ENCODE results near the gene KLHL29.

KLHL29 gene

DNA sequence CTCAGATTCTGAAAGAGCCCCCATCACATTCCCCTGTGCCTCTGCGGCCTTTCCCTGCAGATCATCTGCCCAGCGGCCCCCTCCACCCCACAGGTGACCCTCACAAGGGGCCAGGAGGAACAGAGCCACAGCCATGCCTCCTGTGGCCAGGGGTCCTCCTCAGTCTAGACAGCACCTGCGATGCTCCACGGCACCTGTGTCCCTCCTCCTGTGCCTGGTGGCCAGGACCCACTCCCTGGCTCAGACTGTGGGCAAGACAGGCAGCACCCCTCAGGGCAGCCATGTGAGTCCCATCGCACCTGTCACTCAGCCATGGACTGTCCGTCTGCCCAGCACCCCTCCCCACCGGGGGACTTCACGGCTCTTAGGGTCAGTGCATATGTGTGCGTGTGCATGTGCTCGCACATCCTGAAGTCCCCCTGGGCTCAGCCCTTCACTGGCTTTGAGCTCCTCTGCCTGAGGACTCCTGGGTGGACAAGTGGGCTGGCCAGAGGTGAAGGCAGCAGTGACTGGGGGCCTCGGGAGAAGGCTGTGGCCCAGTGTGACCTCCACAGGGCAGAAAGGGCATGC lies 304.2 kb downstream of the KLHL29 start:
- no peak for DNase-seq

DNA sequence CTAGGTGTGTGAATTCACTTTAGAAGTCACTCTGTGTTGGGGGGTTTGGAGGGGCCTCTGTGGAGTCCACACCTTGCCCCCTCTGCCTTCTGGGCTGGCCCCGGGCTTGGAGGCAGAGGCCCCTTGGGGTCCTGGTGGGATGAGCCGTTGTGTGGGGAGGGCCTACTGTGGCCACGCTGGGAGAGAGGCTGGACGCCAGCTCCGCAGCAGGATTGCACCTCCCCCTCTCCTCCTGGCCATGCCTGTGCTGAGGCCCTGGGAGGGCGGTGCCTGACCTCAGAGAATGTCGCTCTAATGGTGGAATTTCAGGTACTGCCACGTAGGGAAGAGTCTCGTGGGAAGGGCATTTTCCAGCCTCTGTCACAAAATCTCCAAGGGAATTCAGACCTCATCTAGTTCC lies 304.9 kb downstream of the KLHL29 start:
- no peak for DNase-seq

DNA sequence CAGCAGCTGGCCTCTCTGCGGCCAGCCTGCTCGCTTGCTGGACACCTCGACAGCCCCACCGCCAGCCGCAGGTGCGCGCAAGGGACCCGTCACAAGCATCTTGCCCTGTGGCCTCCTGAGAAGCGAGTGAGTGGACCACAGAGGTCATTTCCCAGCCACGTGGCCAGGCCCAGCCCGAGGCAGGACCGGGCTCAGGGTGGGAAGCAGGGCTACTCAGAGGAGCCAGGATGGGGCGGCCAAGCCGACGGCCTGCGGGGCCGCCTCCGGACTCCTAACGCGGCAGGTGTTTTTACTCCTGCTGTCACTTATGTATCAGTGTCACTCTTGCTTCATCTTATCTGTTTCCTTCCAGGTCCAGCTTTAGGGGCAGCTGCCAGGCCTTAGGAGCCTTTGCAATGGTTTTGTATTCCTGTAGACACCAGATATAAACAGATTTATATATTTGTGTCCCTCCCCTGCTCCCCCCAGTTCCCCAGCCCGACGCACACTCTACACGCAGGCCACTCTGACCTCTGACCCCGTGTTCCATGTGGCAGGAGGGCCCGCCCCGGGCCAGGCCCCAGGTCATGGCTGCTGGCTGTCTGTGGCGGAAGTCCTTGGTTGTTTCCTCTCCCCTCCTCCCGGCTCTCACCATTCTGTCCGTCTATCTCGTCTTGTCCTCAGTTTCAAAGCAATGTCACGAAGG lies 305.6 kb downstream of the KLHL29 start:
- no peak for DNase-seq

DNA sequence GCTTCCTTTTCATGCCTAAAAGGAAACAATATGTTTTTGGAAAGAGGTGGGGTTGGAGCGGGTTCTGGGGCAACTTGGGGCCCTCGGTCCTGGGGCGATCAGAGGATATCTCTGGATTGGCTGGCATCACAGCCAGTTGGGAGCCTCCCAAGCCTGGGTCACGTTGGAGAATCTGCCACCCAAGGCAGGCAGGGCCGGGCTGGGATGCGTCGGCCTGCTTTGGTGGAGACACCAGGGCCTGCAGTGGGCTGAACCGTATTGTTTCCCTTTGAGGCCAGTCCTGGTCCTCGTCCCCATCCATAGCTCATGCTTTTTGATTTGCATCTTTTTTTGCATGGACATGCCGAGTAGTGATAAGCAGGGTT lies 306.1 kb downstream of the KLHL29 start:
- DNase-seq, result no peak

DNA sequence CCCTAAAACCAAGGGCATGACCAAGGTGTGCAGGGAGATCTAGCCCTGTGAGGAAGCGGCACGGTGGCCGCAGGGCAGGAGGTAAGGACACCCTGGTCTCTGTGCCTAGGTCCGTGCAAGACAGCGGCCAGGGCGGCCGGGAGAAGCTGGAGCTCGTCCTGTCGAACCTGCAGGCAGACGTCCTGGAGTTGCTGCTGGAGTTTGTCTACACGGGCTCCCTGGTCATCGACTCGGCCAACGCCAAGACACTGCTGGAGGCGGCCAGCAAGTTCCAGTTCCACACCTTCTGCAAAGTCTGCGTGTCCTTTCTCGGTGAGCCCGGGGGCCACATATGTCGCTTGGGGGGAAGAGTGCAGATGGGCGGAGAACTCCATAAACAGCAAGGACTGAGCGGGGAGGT lies 306.6 kb downstream of the KLHL29 start:
- DNase-seq, result no peak

DNA sequence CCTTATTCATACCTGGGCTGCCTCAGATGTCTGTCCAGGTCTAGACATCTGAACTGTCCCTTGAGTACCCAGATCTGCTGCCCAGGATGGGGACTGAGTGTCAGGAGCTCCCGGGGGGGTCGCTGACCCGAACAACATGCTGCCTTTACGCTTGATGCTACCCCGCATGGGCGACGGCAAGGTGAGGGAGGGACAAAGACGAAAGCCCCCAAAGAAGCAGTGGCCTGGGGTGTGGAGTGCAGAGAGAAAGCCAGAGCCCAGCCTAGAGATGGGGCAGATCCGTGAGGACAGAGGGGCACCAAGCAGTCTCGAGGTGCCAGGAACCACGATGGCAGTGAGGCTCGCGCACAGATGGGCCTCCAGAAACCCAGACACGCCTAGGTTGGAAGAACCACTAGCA lies 307.3 kb downstream of the KLHL29 start:
- DNase-seq, result no peak

DNA sequence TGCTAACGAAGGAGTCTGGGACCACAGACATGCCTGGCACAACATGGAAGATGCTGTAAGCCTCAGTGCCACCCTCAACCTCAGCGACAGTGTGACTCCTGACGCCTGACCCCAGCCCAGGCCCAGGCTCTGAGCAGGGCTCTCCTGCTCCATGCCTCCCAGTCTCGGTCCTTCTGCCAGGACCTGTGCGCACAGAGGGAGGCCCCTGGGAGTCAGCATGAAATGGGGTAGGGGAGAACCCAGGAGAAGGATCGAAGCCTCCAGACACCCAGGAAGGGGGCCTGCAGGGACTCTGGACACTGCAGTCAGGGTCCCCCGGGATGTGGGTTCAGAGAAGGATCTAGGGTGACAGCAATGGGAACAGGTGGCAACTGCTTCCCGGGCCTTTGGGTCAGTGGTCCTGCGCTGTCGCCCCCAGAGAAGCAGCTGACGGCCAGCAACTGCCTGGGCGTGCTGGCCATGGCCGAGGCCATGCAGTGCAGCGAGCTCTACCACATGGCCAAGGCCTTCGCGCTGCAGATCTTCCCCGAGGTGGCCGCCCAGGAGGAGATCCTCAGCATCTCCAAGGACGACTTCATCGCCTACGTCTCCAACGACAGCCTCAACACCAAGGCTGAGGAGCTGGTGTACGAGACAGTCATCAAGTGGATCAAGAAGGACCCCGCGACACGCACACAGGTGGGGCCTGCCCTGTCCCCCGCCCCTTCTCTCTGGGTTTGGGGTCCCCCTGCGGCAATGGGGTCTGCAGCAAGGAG lies 308.0 kb downstream of the KLHL29 start:
- DNase-seq, result no peak

DNA sequence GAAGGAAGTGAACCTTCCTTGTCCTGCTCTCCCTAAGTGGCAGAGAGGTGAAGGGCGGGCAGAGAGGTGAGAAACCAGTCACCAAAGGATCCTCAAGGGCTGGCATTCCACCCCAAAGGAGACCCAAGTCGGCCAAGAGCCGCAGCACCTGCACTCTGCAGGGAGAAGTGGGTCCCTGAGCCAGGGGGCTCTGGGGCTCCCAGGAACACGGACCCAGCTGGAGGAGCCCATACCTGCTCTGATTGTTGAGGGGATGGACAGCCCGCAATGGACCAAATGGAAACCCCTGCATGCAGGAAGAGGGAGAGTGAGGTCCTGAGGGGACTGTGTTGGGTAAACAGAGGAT lies 308.6 kb downstream of the KLHL29 start:
- DNase-seq, result no peak

DNA sequence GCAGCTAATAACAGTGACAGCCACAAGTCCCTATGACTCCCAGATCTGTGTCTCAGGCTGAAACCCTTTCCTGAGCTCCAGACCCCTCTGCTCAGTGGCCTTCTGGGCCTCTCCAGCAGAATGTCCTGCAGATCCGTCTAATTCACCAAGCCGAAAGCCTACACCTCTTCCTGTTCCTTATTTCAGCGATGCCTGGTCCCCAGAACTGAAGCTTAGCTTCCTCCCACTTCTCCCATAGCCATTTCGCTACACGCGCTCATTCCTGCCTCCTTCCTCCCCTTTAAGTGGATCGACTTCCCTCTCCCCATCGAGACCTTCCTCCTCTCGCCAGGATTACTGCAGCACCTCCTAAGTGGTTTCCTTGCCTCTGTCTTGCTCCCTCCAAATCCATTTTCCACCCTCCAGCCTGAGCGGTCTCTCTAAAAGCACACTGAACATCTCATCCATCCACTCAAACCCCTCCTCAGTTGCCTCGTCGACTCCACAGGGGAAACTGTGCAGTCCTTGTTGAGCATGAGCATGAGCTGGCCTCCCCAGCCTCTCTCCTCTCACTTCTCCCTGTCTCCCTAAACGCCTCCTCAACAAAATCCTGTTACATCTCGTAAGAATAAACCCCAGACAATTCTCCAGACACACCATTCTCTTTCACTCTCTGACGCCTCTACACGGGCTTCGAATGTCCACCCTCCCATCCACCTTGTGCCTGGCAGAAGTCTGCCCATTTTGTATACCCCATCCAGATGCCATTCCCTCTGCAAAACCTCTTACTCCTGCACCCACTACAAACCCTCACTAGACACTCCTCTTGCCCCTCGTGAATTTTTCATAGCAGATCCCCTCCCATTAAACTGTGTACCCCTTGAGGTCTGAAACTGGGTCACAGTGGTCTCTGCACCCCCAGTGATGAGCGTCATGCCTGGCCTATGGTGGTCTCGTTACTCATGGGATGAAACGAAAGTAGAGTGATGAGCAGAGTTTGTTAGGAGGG lies 309.4 kb downstream of the KLHL29 start:
- no peak for DNase-seq

DNA sequence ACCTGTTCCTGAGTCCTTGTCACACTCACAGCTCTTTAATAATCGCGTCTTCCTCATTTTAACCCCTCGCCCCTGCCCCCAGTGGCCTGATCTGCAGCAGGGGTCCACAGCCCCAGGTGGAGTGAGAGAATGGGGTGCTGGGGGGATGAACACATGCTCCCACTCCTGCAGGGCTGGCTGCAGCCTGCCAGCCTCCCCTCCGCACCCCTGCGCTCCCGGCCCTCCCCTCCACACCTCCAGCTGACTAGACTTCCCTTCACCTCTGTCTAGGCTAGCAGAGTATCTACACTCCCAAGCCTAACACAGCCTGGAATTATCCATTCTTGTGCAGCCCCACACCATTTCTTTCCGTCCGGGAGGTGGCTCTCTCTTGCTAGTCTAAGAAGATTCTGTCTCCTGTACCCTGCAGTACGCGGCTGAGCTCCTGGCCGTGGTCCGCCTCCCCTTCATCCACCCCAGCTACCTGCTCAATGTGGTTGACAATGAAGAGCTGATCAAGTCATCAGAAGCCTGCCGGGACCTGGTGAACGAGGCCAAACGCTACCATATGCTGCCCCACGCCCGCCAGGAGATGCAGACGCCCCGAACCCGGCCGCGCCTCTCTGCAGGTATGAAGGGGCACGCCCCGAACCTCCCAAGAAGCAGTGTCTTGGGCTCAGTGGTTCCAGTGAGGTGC lies 310.4 kb downstream of the KLHL29 start:
- DNase-seq, result no peak

DNA sequence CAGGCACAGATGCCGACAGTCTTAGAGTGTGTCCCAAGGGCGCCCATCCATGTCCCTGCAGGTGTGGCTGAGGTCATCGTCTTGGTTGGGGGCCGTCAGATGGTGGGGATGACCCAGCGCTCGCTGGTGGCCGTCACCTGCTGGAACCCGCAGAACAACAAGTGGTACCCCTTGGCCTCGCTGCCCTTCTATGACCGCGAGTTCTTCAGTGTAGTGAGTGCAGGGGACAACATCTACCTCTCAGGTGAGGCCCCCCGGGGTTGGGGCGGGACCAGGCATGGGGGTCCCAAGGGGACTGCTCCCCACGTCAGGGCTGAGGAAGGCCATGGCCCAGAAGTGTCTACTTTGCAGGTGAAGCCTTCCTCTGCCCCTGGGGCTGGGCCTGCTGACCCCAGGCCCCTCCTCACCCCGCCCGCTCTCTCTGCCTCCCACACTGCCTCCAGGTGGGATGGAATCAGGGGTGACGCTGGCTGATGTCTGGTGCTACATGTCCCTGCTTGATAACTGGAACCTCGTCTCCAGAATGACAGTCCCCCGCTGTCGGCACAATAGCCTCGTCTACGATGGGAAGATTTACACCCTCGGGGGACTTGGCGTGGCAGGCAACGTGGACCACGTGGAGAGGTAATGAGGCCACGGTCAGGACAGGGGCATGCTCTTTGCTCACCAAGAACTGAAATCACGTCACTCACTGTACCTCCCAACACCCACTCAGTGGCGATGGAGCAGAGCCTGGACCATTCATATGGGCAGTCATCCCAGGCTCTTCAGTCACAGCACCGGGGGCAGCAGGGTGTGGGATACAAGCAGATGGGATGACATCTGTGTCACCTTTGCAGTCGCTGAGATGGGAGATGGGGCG lies 311.1 kb downstream of the KLHL29 start:
- DNase-seq, result no peak

DNA sequence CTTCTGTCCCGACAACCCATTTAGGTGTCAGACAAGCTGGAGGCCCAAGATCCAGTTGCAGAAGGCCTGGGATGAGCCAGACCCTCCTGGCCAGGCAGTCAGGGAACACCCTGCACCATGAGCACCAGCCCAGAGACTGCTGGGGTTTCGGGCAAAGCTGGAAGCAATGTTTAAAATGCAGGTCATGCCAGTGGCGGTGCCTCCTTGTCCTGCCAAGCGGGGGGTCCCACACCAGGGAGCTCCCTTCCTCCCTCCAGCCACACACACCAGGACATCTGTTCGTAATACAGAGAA lies 311.7 kb downstream of the KLHL29 start:
- no peak for DNase-seq

DNA sequence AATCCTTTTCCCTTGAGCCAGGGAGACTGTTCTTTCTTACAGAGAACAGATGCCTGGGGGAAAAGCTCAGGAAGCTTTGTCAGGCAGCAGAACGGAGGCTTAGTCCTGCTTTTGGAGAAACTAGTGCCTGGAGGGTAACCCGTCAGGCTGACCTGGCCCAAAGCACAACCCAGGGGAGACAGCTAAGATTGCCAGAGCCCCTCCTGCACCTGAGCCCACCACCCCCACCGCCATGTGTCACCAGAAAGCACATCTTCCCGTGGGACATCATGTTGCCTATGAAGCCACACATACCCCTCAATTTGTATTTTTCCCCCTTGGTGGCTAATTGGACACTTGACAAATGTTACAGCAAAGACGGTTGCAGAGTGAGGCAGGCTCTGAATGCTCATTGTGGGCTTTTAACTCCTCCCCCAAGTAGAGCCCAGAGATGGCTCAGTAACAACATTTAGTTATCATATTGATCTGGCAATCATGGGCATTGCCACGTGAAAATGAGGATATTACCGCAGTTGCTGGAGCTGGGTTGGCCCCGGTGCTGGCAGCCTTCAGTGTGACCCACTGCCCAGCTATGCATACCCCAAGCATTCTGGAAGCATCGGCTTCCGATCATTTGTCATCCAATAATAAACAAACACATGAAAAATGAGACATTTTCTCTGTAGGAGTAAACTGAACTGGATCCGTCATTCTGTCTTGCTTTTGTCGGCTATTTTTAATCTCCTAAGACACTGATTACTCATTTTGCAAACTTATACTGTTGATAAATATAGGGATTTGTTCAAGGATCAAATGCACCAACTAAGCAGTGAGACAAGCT lies 312.5 kb downstream of the KLHL29 start:
- DNase-seq, result peak; percentile 9

DNA sequence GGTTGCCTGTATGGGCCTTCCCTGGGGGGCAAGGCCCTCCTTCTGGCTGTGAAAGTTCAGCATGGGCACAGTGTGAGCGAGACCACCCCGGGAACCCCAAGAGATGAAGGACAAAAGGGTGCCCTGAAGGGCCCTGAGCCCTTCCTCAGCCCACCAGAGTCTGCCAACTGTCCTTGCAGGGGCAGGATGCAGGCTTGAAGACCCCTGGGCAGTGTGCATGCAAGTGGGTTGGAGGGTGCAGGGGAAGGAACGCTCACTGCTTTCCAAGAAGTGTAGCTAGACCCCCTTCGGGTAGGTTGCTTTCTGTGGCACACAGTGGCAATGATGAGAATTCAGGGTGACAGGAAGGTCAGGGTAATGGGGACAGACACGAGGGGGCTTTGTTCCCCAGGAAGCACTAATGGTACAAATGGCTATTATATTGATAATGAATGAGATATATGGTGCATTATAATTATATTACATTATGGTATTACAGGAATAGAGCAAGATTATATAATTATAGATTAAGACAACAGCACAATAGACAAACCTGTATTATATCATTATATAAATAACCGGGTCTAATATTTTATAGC lies 313.2 kb downstream of the KLHL29 start:
- no peak for DNase-seq

DNA sequence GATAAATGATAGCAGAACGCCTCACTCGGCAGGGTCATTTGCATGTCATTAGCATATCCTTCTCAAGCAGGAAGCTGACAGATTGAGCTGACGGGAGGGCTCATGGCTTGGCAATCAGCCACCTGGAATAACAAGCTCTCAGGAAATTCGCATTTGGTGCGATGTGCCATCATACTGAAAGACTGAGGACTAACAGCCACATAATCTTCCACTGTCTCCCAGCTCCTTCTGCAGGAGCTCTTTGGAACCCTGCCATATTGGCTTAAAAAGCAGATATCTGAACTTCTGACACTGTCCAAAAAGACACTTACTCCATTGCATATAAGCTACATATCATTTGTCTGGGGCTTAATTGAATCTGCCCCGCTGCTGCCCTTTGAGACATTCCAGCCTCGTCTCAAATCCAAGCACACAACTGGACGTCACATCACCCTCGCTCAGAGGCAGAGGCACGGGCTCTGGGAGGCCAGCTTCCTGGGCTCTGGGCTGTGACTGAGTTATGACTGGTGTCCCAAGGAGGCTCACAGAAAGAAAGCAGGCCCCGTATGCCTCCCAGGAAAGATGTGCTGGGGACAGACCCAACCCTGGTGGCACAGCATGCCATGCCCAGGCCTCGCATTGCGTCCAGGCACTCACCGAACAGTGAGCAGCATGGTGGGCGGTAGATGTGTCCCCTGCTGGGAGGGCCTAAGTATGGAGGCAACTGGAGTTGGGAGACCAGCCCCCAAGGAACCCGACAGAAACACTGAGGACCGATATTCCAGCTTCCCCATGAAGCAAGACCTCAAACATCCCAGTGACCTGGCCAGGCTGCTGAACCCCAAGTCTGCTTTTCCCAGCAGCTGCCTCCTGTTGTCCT lies 314.0 kb downstream of the KLHL29 start:
- DNase-seq, result no peak

DNA sequence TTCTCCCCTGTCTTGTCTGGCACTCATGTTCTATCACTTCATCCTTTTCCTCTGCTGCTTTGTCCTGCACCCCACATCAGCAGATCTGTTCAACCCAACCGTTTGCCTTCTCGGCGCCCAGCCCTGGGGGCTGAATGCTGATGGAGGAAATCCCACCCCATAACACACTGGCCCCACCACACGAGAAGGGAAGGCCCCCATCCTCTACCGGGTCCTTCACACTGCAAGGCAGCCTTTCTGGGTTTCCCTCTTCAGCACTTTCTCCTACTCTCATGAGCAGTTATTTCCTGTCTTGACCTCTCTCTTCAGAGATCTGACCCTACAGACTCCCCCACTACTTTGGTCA lies 314.6 kb downstream of the KLHL29 start:
- no peak for DNase-seq

DNA sequence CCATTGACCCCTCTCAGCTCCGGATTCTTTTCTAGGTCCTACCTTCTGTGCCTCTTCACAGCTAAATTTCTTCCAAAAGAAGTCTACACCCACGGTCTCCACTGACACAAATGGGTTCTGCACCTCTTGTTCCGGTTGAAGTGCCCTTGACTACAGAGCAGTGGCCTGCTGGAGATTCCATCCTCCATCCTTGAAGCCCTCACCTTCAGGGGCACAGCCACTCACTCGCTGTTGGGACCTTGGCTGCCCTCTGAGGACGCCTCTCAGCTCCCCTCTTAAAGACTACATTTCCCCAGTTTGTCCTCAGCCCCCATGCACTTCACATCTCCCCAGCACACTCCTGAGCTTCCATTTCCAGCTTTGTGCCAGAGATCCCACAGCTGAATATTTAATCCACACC lies 315.6 kb downstream of the KLHL29 start:
- DNase-seq, result no peak

DNA sequence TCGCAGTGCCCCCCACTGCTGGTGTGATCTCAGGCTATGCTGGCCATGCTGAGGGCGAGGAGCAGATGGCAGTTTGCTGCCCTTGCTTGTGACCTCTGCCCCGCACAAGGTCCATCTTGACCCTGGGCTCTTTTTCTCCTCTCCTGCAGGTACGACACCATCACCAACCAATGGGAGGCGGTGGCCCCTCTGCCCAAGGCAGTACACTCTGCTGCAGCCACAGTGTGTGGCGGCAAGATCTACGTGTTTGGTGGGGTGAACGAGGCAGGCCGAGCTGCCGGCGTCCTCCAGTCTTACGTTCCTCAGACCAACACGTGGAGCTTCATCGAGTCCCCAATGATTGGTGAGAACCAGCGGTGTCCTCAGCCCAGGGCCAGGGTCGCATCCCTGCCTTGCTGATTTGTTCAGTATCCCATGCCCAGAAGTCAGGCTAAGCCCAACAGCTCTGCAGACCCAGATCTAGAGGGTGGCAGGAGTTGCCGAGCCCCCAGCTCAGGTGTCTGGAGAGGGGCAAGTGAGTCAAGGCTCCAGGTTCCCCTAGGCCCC lies 318.1 kb downstream of the KLHL29 start:
- DNase-seq, result no peak

DNA sequence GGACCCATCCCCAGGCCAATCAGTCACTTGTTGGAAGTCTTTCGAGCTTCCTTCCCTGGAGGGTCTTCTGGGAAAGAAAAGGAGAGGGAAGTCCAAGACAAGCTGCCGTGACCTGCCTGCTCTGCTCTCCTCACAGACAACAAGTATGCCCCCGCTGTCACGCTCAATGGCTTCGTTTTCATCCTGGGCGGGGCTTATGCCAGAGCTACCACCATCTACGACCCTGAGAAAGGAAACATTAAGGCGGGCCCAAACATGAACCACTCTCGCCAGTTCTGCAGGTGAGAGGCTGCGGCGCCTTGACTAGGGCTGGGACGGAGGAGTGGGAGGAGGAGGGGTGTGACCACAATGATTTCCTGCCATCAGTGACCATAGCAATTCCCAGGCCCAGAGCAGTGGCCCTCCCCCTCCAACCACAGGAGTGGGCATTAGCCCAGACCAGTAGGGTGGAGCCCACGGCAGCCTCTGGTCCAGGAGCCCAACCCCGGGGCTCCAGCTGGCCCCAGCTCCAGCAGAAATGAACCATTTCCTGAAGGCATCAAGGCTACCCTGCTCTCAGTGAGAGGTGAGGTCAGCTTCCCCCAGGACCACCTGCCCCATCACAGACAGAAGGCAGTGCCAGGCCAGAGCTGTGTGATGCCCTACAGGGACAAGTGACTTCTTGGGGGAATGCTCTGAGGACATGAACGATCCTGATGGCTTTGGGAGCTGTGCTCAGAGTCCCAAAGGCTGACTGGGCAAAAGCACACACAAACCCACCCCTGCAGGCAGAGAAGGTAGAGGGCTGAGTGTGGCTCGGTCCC lies 318.8 kb downstream of the KLHL29 start:
- no peak for DNase-seq

Data from EL (cell line).